Transverse colon (tissue), 4 donors: ENCODE results near the gene ROBO1. TPM values are rescaled to one million over a fixed set of nuclear protein-coding genes. Genes with fewer than 3 reads are reported as not detected.

Experiments
- DNase-seq: peaks from one replicate; pipeline ENCODE4 v3.0.0-alpha.2; 2019
- H3K27ac ChIP-seq, 4 donors: fragments of 200-600 bp; sonication (generic); 2 replicates each; pipeline ENCODE4 v1.5.1; 2016 to 2018; ENCODE audit warnings: inconsistent platforms in 4 of 4
- H3K27me3 ChIP-seq: fragments of 200-600 bp; sonication (generic); 2 replicates; pipeline ENCODE4 v1.5.1; 2017; ENCODE audit warnings: inconsistent platforms
- H3K36me3 ChIP-seq, 4 donors: fragments of 200-600 bp; sonication (generic); 2 replicates each; pipeline ENCODE4 v1.5.1; 2017 to 2019; ENCODE audit warnings: inconsistent platforms in 4 of 4
- H3K4me1 ChIP-seq, 4 donors: fragments of 200-600 bp; sonication (generic); 2 replicates each; pipeline ENCODE4 v1.5.1; 2017 to 2020; ENCODE audit warnings: inconsistent platforms in 4 of 4
- H3K4me3 ChIP-seq, 4 donors: fragments of 200-600 bp; sonication (generic); 1 replicate in 1 of 4; 2 replicates in 3 of 4; pipeline versions ENCODE4 v1.5.1 to v1.6.1; 2017 to 2019; ENCODE audit warnings: inconsistent platforms in 4 of 4
- H3K9me3 ChIP-seq, 2 donors: fragments of 200-600 bp; sonication (generic); 2 replicates each; pipeline ENCODE4 v1.5.1; 2017 to 2019; ENCODE audit warnings: inconsistent platforms in 2 of 2
- EP300 ChIP-seq: sonication (generic); formaldehyde crosslinking; IDR thresholded peaks from one replicate; pipeline ENCODE4 v1.6.1; 2017; ENCODE audit warnings: antibody characterized with exemption, low read depth
- POLR2A ChIP-seq: fragments of 450-650 bp; IDR thresholded peaks from one replicate; pipeline ENCODE4 v1.6.1; 2016; ENCODE audit warnings: antibody characterized with exemption, mild to moderate bottlenecking, moderate library complexity
- POLR2AphosphoS5 ChIP-seq, 3 donors: sonication (generic); formaldehyde crosslinking; IDR thresholded peaks; one replicate each; pipeline ENCODE4 v1.6.1; 2016; ENCODE audit warnings: antibody characterized with exemption in 3 of 3
- WGBS, 2 donors: methylation state at CpG; one replicate each; pipeline ENCODE4 v1.1.5; 2018; ENCODE audit warnings: low coverage in 1 of 2; 5-methylcytosine and 5-hydroxymethylcytosine counted together
- in situ Hi-C, 4 donors: fragments of 200-750 bp; cut with MboI; loops; one replicate each; pipeline versions ENCODE4 v1.15.0 to v1.15.1; 2017; ENCODE audit warnings: low sequenced_read_pairs in 3 of 4, low pct_ligation_motif_present in 1 of 4, low pct_unique_long_range_greater_than_20kb in 1 of 4
- intact Hi-C: fragments of 100-400 bp; cut with DNase I; formaldehyde crosslinking; loops from one replicate; pipeline ENCODE4 v1.15.1; 2023; ENCODE audit warnings: low total_unique reads
- total RNA-seq, 4 donors: library from RNA; depleted of rRNA; stranded (reverse); fragments of >200 nt; gene quantifications; one replicate each; pipeline ENCODE4 v1.1.0, GENCODE V29; 2016
- TF ChIP-seq, protein P1 (sequence below), 5 experiments: fragments of 200-600 bp in 3 of 5; fragments of 450-650 bp in 2 of 5; sonication (generic) in 3 of 5; IDR thresholded peaks; 1 replicate in 2 of 5; 2 replicates in 3 of 5; pipeline ENCODE4 v1.5.1; 2016 to 2017; ENCODE audit warnings: antibody characterized with exemption in 5 of 5, inconsistent platforms in 3 of 5, mild to moderate bottlenecking in 2 of 5, moderate library complexity in 1 of 5

ROBO1 gene
- total RNA-seq, 4 donors from 2014 or later, result 7.6 to 68.7 (median 9.1) TPM

DNA sequence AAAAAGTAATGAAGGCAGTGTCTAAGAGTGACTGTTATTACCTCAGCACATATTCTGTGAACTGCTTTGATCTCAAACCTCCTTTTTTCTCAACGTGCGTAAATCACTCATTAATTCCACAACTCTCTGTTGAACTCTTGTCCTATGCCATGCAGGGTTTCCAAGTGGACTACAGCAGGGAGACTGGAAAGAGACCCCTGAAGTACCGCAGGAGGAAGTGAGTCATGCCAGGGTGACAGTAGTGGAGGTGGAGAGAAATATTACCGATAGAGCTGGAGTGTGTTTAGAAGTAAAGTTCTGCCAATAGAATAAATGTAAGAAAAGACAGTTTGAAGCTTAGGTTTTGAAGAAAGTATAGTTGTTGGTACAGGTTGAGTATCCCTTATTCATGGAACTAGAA is 908.9 kb downstream of the ROBO1 start:
- no peaks in the 10 kb centered on the region for H3K36me3 ChIP-seq
- H3K27ac ChIP-seq, result no peak overlapping the region
- WGBS, 2 donors, result 72 to 89% methylated on average over 4 of the region's 4 CpGs
- intact Hi-C loops (no loop called here), in situ Hi-C loops (no loop called here)
- H3K4me3 ChIP-seq, result no peak overlapping the region
- DNase-seq, result no peak
- peaks cover 0 to 4% (median 0%) of the 10 kb centered on the region in 4 donors for H3K4me1 ChIP-seq
- no peaks in the 10 kb centered on the region for H3K9me3 ChIP-seq
- TF ChIP-seq POLR2AphosphoS5 (IDR thresholded peaks at IDR 0.05), result no peak
- TF ChIP-seq POLR2A, result no peak
- no peak for TF ChIP-seq EP300
- TF ChIP-seq, protein P1, sequence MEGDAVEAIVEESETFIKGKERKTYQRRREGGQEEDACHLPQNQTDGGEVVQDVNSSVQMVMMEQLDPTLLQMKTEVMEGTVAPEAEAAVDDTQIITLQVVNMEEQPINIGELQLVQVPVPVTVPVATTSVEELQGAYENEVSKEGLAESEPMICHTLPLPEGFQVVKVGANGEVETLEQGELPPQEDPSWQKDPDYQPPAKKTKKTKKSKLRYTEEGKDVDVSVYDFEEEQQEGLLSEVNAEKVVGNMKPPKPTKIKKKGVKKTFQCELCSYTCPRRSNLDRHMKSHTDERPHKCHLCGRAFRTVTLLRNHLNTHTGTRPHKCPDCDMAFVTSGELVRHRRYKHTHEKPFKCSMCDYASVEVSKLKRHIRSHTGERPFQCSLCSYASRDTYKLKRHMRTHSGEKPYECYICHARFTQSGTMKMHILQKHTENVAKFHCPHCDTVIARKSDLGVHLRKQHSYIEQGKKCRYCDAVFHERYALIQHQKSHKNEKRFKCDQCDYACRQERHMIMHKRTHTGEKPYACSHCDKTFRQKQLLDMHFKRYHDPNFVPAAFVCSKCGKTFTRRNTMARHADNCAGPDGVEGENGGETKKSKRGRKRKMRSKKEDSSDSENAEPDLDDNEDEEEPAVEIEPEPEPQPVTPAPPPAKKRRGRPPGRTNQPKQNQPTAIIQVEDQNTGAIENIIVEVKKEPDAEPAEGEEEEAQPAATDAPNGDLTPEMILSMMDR (IDR thresholded peaks at IDR 0.05), result no peak
- H3K27me3 ChIP-seq, result no peaks in the 10 kb centered on the region

DNA sequence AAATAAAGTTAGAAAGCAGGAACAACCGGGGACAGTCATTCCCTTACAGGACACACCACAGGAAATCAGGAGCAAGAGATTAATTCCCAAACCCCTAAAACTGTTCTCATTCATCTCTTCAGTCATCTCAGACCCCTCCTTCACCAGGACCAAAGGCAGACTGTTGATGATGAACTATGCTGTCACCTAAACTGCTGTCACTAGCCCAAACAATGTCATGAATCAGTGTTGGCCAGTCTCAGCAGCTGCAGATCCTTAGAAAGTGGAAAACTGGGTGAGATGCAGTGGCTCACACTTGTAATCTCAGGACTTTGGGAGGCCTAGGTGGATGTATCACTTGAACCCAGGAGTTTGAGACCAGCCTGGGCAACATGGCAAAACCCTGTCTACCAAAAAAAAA is 909.6 kb downstream of the ROBO1 start:
- WGBS, 2 donors, result 56 to 60% methylated on average over 1 of the region's 1 CpG
- in situ Hi-C loops, result no loop called here
- no peaks in the 10 kb centered on the region for H3K27me3 ChIP-seq

DNA sequence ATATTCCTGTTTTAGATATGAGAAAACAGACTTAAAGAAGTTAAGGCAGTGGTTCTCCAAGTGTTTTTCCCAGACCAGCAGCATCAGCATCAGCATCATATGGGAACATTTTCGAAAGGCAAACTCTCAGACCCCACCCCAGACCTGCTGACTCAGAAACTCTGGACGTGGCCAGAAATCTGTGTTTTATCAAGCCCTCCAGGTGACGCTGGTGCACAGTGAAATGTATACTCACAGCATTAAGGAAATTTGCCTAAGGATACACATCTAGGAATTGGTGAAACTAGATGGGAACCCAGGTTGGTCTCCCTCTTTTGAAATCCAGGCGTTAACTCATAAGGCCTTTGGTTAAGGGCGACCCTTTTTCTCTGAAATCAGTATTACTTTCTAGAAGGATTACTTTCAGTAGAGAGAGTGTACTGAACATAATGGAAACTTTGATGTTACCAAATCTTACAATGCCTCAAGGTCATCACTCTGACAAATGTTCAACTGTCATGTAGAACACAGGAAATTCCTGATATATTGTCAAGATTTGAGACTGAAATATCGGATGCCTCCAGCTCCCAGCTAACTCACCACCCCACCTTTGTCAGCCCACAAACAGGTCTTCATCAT is 910.2 kb downstream of the ROBO1 start:
- Histone ChIP-seq H3K4me1 (no peaks in the 10 kb centered on the region), H3K27me3 (no peaks in the 10 kb centered on the region), H3K27ac (no peak overlapping the region), H3K9me3 (no peaks in the 10 kb centered on the region), H3K4me3 (no peak overlapping the region), H3K36me3 (no peaks in the 10 kb centered on the region)
- TF ChIP-seq POLR2AphosphoS5 (IDR thresholded peaks at IDR 0.05), result no peak
- TF ChIP-seq EP300, result no peak
- TF ChIP-seq POLR2A, result no peak
- TF ChIP-seq, protein P1 (IDR thresholded peaks at IDR 0.05), result peak in 1 of 5 experiments; percentile 12
- WGBS, 2 donors, result 81 to 83% methylated on average over 6 of the region's 6 CpGs
- intact Hi-C loops, result no loop called here
- DNase-seq, result no peak
- in situ Hi-C loops, result no loop called here

More for the DNA sequence above, 909.6 kb downstream of the ROBO1 start:
- TF ChIP-seq POLR2AphosphoS5 (IDR thresholded peaks at IDR 0.05) (no peak), EP300 (no peak), POLR2A (no peak)
- TF ChIP-seq, protein P1 (IDR thresholded peaks at IDR 0.05), result no peak
- intact Hi-C loops, result no loop called here
- DNase-seq, result no peak
- H3K27ac ChIP-seq, result no peak overlapping the region
- no peaks in the 10 kb centered on the region for H3K9me3 ChIP-seq
- H3K4me1 ChIP-seq, result no peaks in the 10 kb centered on the region
- no peak overlapping the region for H3K4me3 ChIP-seq
- H3K36me3 ChIP-seq, result no peaks in the 10 kb centered on the region

DNA sequence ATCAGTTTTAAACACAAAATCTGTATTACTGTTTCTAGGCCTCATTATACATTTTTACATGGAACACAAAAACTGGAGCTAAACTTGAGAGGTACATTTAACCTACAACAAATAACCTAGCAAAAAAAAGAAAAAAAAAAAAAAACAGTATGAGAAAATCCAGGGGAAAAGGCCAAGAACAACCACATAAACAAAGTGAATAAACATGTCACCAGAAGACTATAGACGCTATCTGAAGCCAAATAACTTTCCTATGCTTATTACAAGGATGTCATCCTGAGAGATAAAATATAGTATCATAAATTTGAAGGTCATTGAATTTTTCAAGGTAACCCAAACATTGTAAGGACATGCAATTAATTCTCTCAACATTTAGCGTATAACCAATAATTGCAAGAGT is 911.6 kb downstream of the ROBO1 start:
- no peaks in the 10 kb centered on the region for H3K9me3 ChIP-seq
- DNase-seq, result no peak
- no peak overlapping the region for H3K4me3 ChIP-seq
- TF ChIP-seq EP300, result no peak
- no peak for TF ChIP-seq POLR2A
- TF ChIP-seq, protein P1 (IDR thresholded peaks at IDR 0.05), result no peak
- intact Hi-C loops (no loop called here), in situ Hi-C loops (no loop called here)
- WGBS, 2 donors, result 70 to 86% methylated on average over 2 of the region's 2 CpGs
- no peaks in the 10 kb centered on the region for H3K4me1 ChIP-seq
- H3K27ac ChIP-seq, result no peak overlapping the region
- no peaks in the 10 kb centered on the region for H3K36me3 ChIP-seq
- H3K27me3 ChIP-seq, result no peaks in the 10 kb centered on the region
